Measurements from ENCODE around the gene PPM1B. TPM values are rescaled to one million over a fixed set of nuclear protein-coding genes. Genes with fewer than 3 reads are reported as not detected.

Gene PPM1B
- total RNA-seq (2021; fragmentation: NEBNext Ultra II Directional; extraction: Animal tissue kit (Norgen Biotek cat#: 25700)) = 126 TPM in 2 replicates
- 33.3 and 43.6 TPM in 2 replicates for polyA plus RNA-seq (2011; rRNA removed)
- polyA plus RNA-seq (2011; cell fraction: cytosol; rRNA removed) = 73.1 TPM
- 18.1 TPM for polyA plus RNA-seq (2011; cell fraction: nucleus; rRNA removed)
- 111 to 178 TPM (median 130 TPM) in 4 replicates for polyA plus RNA-seq (2012, experiment 1 of 2)
- 10.8 TPM for polyA plus RNA-seq (2012, experiment 2 of 2)
- 81.3 TPM for polyA plus RNA-seq (2013, experiment 1 of 2)
- 79.6 TPM for polyA plus RNA-seq (2013, experiment 2 of 2)
- 134 and 140 TPM in 2 replicates for polyA minus RNA-seq (2011; rRNA and poly(A)+ RNA removed)
- 99.5 TPM for polyA minus RNA-seq (2011; cell fraction: cytosol; rRNA and poly(A)+ RNA removed)
- polyA minus RNA-seq (2011; cell fraction: nucleus; rRNA and poly(A)+ RNA removed) = 116 TPM
- long read RNA-seq, experiment 1, transcript PPM1B-201 (6 exons, 2,606 nt) = major isoform, 21 of 133 reads
- long read RNA-seq, experiment 1, transcript PPM1B-204 (6 exons, 3,877 nt) = major isoform, 21 of 133 reads
- long read RNA-seq, experiment 1, partial matches to known transcripts = 84 of 133 reads
- long read RNA-seq, experiment 1, other reads (novel, unspliced or antisense) = 6 of 133 reads
- long read RNA-seq, experiment 2, partial matches to known transcripts = 47 of 49 reads
- long read RNA-seq, experiment 2, other reads (novel, unspliced or antisense) = 1 of 49 reads

GRCh38 chr2:44168681-44169154, at the start of gene PPM1B:
Gene PPM1B, plus strand, starts transcription at chr2:44168875. Its CDS starts 32,325 bp downstream, at chr2:44201200.
- no peak for FAIRE-seq
- H3K9me3 ChIP-seq (ENCODE audit: insufficient read depth in 2 of 2, low read depth in 1 of 2, low read length in 1 of 2) = peaks cover 5 to 13% of the 10 kb centered on the region in 2 experiments
- H3K79me2 ChIP-seq (ENCODE audit: control insufficient read depth in 1 of 2, insufficient read depth in 2 of 2, low read length in 2 of 2) = peaks cover 44 to 50% of the 10 kb centered on the region in 2 experiments
- H2BK15ac ChIP-seq (ENCODE audit: low read length) = no peak within 1 kb of the TSS
- peak within 1 kb of the TSS; percentile 93 for H3K18ac ChIP-seq (ENCODE audit: extremely low read depth, low read length)
- peak within 1 kb of the TSS; percentile 96 to 100 (median 98) for H3K4me3 ChIP-seq (ENCODE audit: extremely low read depth in 1 of 4, insufficient read depth in 2 of 4, low read depth in 3 of 4, low read length in 4 of 4)
- peaks cover 8 to 10% of the 10 kb centered on the region in 2 experiments for H4K20me1 ChIP-seq (replicated peaks in 1 of 2; ENCODE audit: control insufficient read depth in 1 of 2, insufficient read depth in 2 of 2, low read length in 2 of 2)
- no peak within 1 kb of the TSS for H3K23ac ChIP-seq (ENCODE audit: insufficient read length)
- H2BK5ac ChIP-seq (ENCODE audit: low read depth, low read length) = peak within 1 kb of the TSS; percentile 90
- H3K27ac ChIP-seq (ENCODE audit: low read depth, low read length) = peak within 1 kb of the TSS; percentile 83
- H3K4me2 ChIP-seq (ENCODE audit: insufficient read depth in 1 of 2, low read depth in 2 of 2, low read length in 2 of 2) = peak within 1 kb of the TSS; percentile 79 to 84
- peak within 1 kb of the TSS; percentile 94 for H3K56ac ChIP-seq (replicated peaks; ENCODE audit: insufficient read length, low read depth, low read length)
- H3K27me3 ChIP-seq (replicated peaks in 1 of 4; ENCODE audit: control insufficient read depth in 3 of 4, extremely low read depth in 1 of 4, insufficient read depth in 3 of 4, low read length in 3 of 4) = no peaks in the 10 kb centered on the region
- ChIA-PET POLR2A (ENCODE audit: partially characterized antibody) (interaction anchor here (0.8 to 6.6 kb wide), 10 partner anchors 11 to 80 kb away, joined by 3 to 53 read pairs (median 4); no protein-coding TSS in a partner anchor), CTCF (ENCODE audit: partially characterized antibody) (no interaction called here)
- peaks cover 0 to 5% (median 3%) of the 10 kb centered on the region in 4 experiments; a peak in 5 of 7 replicates for H3K4me1 ChIP-seq (replicated peaks in 1 of 4; ENCODE audit: control insufficient read depth in 3 of 4, insufficient read depth in 4 of 4, low read length in 3 of 4)
- 0 out of 2 replicates have a peak within 1 kb of the TSS, but pooled peaks have one; percentile 15 for H2BK20ac ChIP-seq (ENCODE audit: low read length)
- H2BK120ac ChIP-seq (replicated peaks; ENCODE audit: low read depth, low read length) = peak within 1 kb of the TSS; percentile 17
- H3K36me3 ChIP-seq (ENCODE audit: control insufficient read depth in 2 of 4, insufficient read depth in 4 of 4, low read length in 3 of 4) = peaks cover 0 to 3% (median 0%) of the 10 kb centered on the region in 4 experiments; a peak in 1 of 8 replicates
- no peak within 1 kb of the TSS for H3K14ac ChIP-seq (ENCODE audit: insufficient read length)
- H3K9ac ChIP-seq (replicated peaks in 1 of 4; ENCODE audit: extremely low read depth in 1 of 4, low read depth in 3 of 4, low read length in 3 of 4) = peak within 1 kb of the TSS; percentile 82 to 97 (median 90)
- peaks cover 6% of the 10 kb centered on the region for H3K23me2 ChIP-seq (ENCODE audit: low read depth, low read length)
- 0 out of 2 replicates have a peak within 1 kb of the TSS, but pooled peaks have one; percentile 33 for H2AK5ac ChIP-seq (ENCODE audit: low read depth, low read length)
- peak within 1 kb of the TSS; percentile 95 for H4K91ac ChIP-seq (replicated peaks; ENCODE audit: insufficient read length, low read length)
- no peak within 1 kb of the TSS; the same call in 1 of the 2 replicates for H2BK12ac ChIP-seq (ENCODE audit: low read depth, low read length)
- WGBS, 2 experiments (ENCODE audit: extremely low coverage in 1 of 2, insufficient coverage in 1 of 2, insufficient read length in 1 of 2, insufficient replicate concordance in 2 of 2, low coverage in 1 of 2, low lambda C conversion rate in 2 of 2, missing lambda C conversion rate in 1 of 2) = 0% methylated on average over 8 of the region's 49 CpGs; no CpG with 5 or more reads in 1 of the 2 experiments
- peak within 1 kb of the TSS; percentile 47 for H3K4ac ChIP-seq (replicated peaks; ENCODE audit: insufficient read length, low read depth, low read length)
- peak; percentile 99 for DNase-seq (ENCODE audit: low read depth in 1 of 2, low spot score in 2 of 2)
- peak within 1 kb of the TSS; percentile 97 for H4K8ac ChIP-seq (ENCODE audit: extremely low read depth, insufficient read depth, low read length)
- H3K79me1 ChIP-seq (ENCODE audit: low read depth, low read length) = no peaks in the 10 kb centered on the region
- peak within 1 kb of the TSS; percentile 98 for H4K5ac ChIP-seq (ENCODE audit: insufficient read length, low read depth, low read length)
- H2AFZ ChIP-seq (ENCODE audit: low read length) = 0 out of 2 replicates have a peak within 1 kb of the TSS, but pooled peaks have one; percentile 18
- TF ChIP-seq E2F6 (IDR thresholded peaks at IDR 0.05) (no peak), NANOG (IDR thresholded peaks at IDR 0.05; ENCODE audit: insufficient read depth, low read depth, low read length, poor library complexity, severe bottlenecking) (no peak), BRCA1 (IDR thresholded peaks at IDR 0.05; ENCODE audit: low read depth, low read length) (no peak), TAF1 (IDR thresholded peaks at IDR 0.05; ENCODE audit: low read depth, low read length) (peak; percentile 93), FOSL1 (IDR thresholded peaks at IDR 0.05; ENCODE audit: insufficient read depth, low read depth, low read length) (no peak), POLR2A (IDR thresholded peaks at IDR 0.05; ENCODE audit: control extremely low read depth in 1 of 2, low read depth in 2 of 2, low read length in 2 of 2) (peak; percentile 87 to 94), TCF12 (IDR thresholded peaks at IDR 0.05; ENCODE audit: low read depth, low read length) (no peak), EP300 (IDR thresholded peaks at IDR 0.05; ENCODE audit: borderline replicate concordance in 1 of 2, low read depth in 2 of 2, low read length in 2 of 2) (peak in 1 of 2 experiments; percentile 27; a peak in 1 of 3 replicates), ZNF274 (IDR thresholded peaks at IDR 0.05; ENCODE audit: borderline replicate concordance, extremely low read depth, low read length) (no peak)
